ENCODE results near the gene SPATA25.
"Not testable (repeated sequence)": the region's sequence is repeated elsewhere in the genome, so short reads cannot be mapped to it uniquely, and the experiment has no call there.

Gene SPATA25

GRCh38 chr20:45887346-45887715 is at the start of gene SPATA25:
SPATA25 (minus strand) TSS chr20:45887622; CDS start chr20:45887590, 32 bp downstream.
- no peaks in the 10 kb centered on the region for H3K27me3 Mint-ChIP-seq
- peaks cover 25 to 48% of the 10 kb centered on the region in 2 donors for H3K36me3 Mint-ChIP-seq
- DNase-seq: no peak
- no peak within 1 kb of the TSS for H3K27ac Mint-ChIP-seq
- no peaks in the 10 kb centered on the region for H3K9me3 Mint-ChIP-seq
- ATAC-seq (replicated peaks): no peak
- H3K4me1 Mint-ChIP-seq: peaks cover 26 to 69% of the 10 kb centered on the region in 2 donors
- no peak within 1 kb of the TSS for H3K4me3 Mint-ChIP-seq

DNA sequence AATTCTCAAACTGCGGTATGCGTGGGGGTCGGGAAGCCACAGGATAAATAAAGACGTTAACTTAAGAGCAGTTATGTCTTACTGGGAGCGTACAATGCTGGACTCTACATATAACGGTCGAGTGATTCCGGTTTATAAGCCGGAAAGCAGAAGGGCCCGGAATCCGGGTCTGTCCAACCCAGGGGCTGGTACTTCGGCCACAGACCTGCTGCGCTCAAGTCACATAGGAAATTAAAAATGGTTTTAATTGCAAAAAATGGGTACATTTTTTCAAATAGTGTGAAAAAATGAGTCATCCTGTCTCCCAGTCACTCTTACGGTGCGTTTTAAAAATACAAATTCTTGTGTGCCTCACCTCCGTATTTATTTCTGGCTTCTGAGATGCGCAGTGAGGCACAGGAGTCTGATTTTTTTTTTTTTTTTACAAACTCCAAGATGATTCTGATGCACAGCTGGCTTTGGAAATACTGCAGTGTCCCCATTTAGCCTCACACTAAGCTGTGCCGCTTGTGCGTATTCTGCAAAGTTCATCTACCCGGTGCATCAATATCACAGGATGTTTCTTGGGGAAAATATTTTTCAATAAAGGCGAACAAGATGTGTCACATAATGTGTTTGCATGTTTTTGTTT is 48.1 kb upstream of the SPATA25 start:
- peaks cover 22 to 27% of the 10 kb centered on the region in 2 donors for H3K36me3 Mint-ChIP-seq
- H3K4me3 Mint-ChIP-seq: peak overlapping the region; percentile 91 to 95
- ATAC-seq (replicated peaks) (no peak), DNase-seq (no peak)
- no peaks in the 10 kb centered on the region for H3K27me3 Mint-ChIP-seq
- peak overlapping the region; percentile 94 for H3K27ac Mint-ChIP-seq
- peaks cover 12 to 34% of the 10 kb centered on the region in 2 donors for H3K4me1 Mint-ChIP-seq
- H3K9me3 Mint-ChIP-seq: no peaks in the 10 kb centered on the region

GRCh38 chr20:45934586-45935415 is 47.4 kb upstream of the SPATA25 start, which contains the start of gene PCIF1:
PCIF1 (plus strand) TSS chr20:45934683; CDS start chr20:45939000, 4,317 bp downstream.
- Mint-ChIP-seq H3K27me3 (no peaks in the 10 kb centered on the region), H3K9me3 (no peaks in the 10 kb centered on the region), H3K27ac (peak within 1 kb of the TSS; percentile 99), H3K36me3 (peaks cover 20 to 26% of the 10 kb centered on the region in 2 donors), H3K4me1 (peaks cover 12 to 34% of the 10 kb centered on the region in 2 donors), H3K4me3 (peak within 1 kb of the TSS; percentile 95 to 97)
- DNase-seq (peak; percentile 97), ATAC-seq (replicated peaks) (peak; percentile 79 to 85)

GRCh38 chr20:45934046-45934585 is 46.7 kb upstream of the SPATA25 start:
- ATAC-seq (replicated peaks): peak; percentile 38 to 45
- no peaks in the 10 kb centered on the region for H3K27me3 Mint-ChIP-seq

DNA sequence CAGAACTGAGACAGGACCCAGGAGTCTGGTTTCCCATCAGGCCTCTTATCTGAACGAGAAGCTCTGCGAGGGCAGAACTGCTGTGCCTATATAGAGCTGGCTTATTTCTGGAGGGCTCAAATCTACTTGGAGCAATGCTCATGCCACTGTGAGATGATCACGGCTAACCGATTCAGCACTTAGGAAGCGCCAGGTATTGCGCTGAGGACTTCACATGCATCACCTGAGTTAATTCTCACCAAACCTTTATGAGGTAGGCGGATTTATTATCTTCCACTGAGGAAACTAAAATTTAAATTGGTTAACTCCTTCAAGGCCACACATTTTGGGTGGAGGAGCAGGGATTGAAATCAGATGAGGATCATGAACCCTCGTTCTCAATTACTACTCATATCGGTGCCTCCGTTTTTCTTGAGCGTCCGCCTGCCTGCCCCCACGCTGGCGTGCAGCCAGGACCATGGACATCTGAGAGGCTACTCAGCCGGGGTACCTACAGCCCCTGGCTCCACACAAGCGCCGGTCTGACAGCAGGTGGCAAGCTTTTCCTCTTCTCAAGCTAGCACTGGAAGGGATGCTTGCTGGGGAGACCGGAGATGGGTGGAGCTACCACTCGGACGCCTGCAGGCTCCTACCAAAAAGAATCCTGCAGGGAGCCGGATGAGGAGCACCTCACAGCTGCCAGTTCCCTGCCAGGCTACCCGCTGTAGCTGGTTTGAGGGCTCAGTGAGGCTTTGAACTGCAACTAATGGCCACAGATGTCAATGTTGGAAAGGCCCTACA is 46.0 kb upstream of the SPATA25 start:
- DNase-seq (peak; percentile 44), ATAC-seq (replicated peaks) (peak; percentile 15 to 18)
- H3K9me3 Mint-ChIP-seq: no peaks in the 10 kb centered on the region
- peak overlapping the region; percentile 95 to 97 for H3K4me3 Mint-ChIP-seq
- H3K4me1 Mint-ChIP-seq: peaks cover 9 to 30% of the 10 kb centered on the region in 2 donors
- peak overlapping the region; percentile 99 for H3K27ac Mint-ChIP-seq
- no peaks in the 10 kb centered on the region for H3K27me3 Mint-ChIP-seq
- H3K36me3 Mint-ChIP-seq: peaks cover 9 to 16% of the 10 kb centered on the region in 2 donors

More at GRCh38 chr20:45934046-45934585, 46.7 kb upstream of the SPATA25 start:
- peak; percentile 49 for DNase-seq
- peak overlapping the region; percentile 95 to 97 for H3K4me3 Mint-ChIP-seq
- H3K36me3 Mint-ChIP-seq: peaks cover 13 to 20% of the 10 kb centered on the region in 2 donors
- peak overlapping the region; percentile 99 for H3K27ac Mint-ChIP-seq
- peaks cover 10 to 34% of the 10 kb centered on the region in 2 donors for H3K4me1 Mint-ChIP-seq
- no peaks in the 10 kb centered on the region for H3K9me3 Mint-ChIP-seq

GRCh38 chr20:45931680-45932079 is 44.3 kb upstream of the SPATA25 start:
- H3K27me3 Mint-ChIP-seq; H3K27ac Mint-ChIP-seq; ATAC-seq (replicated peaks): not testable (repeated sequence)

DNA sequence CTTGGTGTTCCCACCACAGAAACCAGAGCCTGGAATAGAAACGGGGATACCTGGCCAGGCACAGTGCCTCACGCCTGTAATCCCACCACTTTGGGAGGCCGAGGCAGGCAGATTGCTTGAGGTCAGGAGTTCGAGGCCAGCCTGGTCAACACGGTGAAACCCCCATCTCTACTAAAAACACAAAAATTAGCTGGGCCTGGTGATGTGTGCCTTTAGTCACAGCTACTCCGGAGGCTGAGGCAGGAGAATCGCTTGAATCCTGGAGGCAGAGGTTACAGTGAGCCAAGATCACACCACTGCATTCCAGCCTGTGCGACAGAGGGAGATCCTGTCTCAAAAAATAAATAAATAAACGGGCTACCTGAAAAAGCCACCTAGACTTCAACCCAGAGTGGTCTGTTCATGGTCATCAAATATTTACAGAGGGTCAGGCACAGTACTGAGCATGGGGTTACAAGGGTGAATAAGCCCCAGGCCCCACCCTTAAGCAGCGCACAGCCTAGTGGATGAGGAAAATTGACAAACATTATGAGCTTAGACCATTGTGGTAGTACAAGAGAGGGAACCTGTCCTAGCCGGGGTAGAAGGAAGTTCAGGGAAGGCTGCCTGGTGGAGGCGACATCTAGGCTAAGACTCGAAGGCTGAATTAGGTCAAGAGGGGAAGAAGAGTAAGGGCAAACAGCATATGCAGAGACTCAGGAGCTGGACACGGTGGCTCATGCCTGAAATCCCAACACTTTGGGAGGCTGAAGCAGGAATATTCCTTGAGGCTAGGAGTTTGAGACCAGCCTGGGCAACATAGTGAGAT is 39.9 kb upstream of the SPATA25 start:
- Mint-ChIP-seq H3K36me3 (no peaks in the 10 kb centered on the region), H3K4me1 (peaks cover 0 to 2% of the 10 kb centered on the region in 2 donors), H3K27me3 (no peaks in the 10 kb centered on the region), H3K27ac (no peak overlapping the region), H3K4me3 (no peak overlapping the region), H3K9me3 (no peaks in the 10 kb centered on the region)
- no peak for DNase-seq
- ATAC-seq (replicated peaks): no peak

More at GRCh38 chr20:45931680-45932079, 44.3 kb upstream of the SPATA25 start:
- peaks cover 0 to 13% of the 10 kb centered on the region in 2 donors for H3K4me1 Mint-ChIP-seq
- not testable (repeated sequence) for DNase-seq, H3K36me3 Mint-ChIP-seq, H3K4me3 Mint-ChIP-seq, H3K9me3 Mint-ChIP-seq

- H3K4me3 Mint-ChIP-seq: no peak overlapping the region
- H3K4me1 Mint-ChIP-seq: peaks cover 0 to 2% of the 10 kb centered on the region in 2 donors
- H3K36me3 Mint-ChIP-seq: no peaks in the 10 kb centered on the region
- H3K9me3 Mint-ChIP-seq: no peaks in the 10 kb centered on the region
- H3K27ac Mint-ChIP-seq: no peak overlapping the region
- H3K27me3 Mint-ChIP-seq: peaks cover 2 to 3% of the 10 kb centered on the region in 2 donors
- DNase-seq: no peak
- ATAC-seq (replicated peaks): no peak
Measured at GRCh38 chr20:45926731-45927070, 39.3 kb upstream of the SPATA25 start.

DNA sequence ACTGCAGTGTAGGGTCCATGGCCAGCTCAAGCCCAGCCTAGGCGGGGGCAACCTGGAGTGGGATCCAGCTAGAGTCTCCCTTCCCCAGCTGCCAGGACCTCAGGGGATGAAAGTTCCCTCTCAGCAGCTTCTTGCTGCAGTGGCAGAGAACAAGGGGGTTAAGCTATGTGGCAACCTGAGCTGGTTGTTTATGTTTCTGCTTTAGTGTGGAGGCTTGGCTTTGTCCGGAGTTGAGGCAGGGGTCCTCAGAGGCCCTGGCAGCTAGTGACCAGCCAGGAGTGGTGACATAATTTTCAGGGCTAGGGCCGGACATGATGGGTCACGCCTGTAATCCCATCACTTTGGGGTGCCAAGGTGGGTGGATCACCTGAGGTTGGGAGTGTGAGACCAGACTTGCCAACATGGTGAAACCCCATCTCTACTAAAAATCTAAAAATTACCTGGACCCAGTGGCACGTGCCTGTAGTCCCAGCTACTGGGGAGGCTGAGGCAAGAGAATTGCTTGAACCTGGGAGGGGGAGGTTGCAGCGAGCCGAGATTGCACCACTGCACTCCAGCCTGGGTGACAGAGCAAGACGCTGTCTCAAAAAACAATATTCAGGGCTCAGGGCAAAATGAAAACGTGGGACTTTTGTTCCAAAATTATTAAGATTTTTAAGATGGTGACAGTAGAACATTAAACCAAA is 38.5 kb upstream of the SPATA25 start:
- peaks cover 7 to 11% of the 10 kb centered on the region in 2 donors for H3K27me3 Mint-ChIP-seq
- H3K27ac Mint-ChIP-seq: no peak overlapping the region

GRCh38 chr20:45924391-45925261 is 37.2 kb upstream of the SPATA25 start:
- peaks cover 12 to 15% of the 10 kb centered on the region in 2 donors for H3K27me3 Mint-ChIP-seq
- no peaks in the 10 kb centered on the region for H3K36me3 Mint-ChIP-seq
- DNase-seq (no peak), ATAC-seq (replicated peaks) (no peak)
- H3K27ac Mint-ChIP-seq: no peak overlapping the region
- H3K4me1 Mint-ChIP-seq: peaks cover 0 to 5% of the 10 kb centered on the region in 2 donors
- no peaks in the 10 kb centered on the region for H3K9me3 Mint-ChIP-seq
- no peak overlapping the region for H3K4me3 Mint-ChIP-seq

More for the DNA sequence above, 38.5 kb upstream of the SPATA25 start:
- H3K4me1 Mint-ChIP-seq: peaks cover 0 to 5% of the 10 kb centered on the region in 2 donors
- DNase-seq: no peak
- no peaks in the 10 kb centered on the region for H3K9me3 Mint-ChIP-seq
- no peak for ATAC-seq (replicated peaks)
- no peaks in the 10 kb centered on the region for H3K36me3 Mint-ChIP-seq
- no peak overlapping the region for H3K4me3 Mint-ChIP-seq

DNA sequence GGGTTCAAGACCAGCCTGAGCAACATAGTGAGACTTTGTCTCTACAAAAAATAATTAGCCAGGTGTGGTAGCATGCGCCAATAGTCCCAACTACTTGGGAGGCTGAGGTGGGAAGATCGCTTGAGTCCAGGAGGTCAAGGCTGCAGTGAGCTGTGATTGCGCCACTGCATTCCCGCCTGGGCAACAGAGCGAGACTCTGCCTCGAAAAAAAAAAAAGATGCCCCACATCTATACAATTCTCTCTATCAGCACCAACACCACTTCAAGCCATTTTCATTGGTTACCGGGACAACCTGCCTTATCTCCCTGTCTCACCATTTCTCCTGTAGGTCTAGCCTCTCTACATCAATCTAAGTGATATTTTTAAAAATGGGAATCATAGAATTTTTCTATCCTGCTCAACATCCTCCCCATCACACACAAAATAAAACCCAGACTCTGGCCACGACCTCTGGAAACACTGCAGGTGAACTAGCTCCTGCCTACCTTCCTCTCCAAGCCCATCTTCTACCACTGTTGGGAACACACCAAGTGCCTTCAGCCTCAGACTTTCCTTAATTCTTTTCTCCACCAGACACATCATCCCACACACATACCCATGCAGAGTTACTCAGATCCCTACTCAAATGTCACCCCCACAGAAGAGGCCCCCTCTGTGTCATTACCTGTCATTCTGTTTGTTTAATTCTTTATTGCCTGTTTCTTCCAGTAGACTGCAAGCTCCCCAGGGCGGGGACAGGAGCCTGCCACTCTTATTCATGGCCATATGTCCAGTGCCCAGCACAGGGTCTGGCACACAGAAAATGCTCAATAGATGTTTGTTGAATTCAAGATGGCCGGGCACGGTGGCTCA is 34.1 kb upstream of the SPATA25 start:
- Mint-ChIP-seq H3K4me1 (peaks cover 0 to 5% of the 10 kb centered on the region in 2 donors), H3K36me3 (no peaks in the 10 kb centered on the region), H3K27ac (no peak overlapping the region), H3K27me3 (peaks cover 20 to 22% of the 10 kb centered on the region in 2 donors), H3K4me3 (no peak overlapping the region), H3K9me3 (no peaks in the 10 kb centered on the region)
- ATAC-seq (replicated peaks) (no peak), DNase-seq (no peak)

Data from stimulated activated naive B cell treated with anti-CD40 and anti-IgM and Interleukin-4, amounts not matched to agents 10 μg/mL and 1 μg/mL and 100 μg/mL, for 72 hours (primary cell).